NCI-H1417 (cell line): Measurements from ENCODE around the gene MAN2A1.

Source experiments
- DNase-seq, 3 experiments: peaks; one replicate each; lab custom pipeline; 2025; lab: John Stamatoyannopoulos, UW

The MAN2A1 gene

DNA sequence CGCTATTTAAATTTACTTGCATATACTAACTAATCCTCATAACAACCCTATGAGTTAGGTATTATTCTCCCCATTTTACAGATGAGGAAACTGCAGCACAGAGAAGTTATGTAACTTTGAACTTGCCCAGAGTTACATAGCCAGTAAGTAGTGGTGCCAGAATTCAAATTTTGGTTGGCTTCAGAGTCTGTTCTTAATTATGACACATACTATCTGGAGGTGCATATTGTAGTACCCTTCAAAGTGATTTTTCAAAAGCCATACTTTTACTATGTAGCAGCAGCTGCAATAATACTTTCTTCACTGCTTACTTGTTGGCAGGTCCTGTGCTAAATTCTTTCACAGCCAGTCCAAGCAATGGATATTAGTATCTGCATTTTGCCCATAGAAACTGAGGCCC is 16.4 kb downstream of the MAN2A1 start:
- DNase-seq: no peak

DNA sequence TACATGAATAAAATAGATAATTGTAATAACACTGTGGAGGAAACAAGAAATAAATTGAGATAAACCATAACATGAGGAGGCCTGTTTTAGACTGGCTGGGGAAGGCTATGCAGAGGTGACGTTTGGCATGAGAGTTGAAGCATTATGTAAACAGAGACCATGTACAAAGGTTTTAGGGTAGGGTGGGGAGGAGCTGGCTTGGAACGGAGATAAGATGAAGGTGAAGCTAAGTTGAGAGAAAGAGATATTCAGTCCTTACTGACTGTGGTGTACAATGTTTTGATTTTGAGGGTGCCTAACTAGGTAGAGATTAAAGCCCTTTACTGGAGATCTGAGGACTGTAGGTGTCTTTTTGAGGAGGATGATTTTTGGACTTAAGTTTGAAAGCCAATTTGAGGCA is 17.8 kb downstream of the MAN2A1 start:
- no peak for DNase-seq

DNA sequence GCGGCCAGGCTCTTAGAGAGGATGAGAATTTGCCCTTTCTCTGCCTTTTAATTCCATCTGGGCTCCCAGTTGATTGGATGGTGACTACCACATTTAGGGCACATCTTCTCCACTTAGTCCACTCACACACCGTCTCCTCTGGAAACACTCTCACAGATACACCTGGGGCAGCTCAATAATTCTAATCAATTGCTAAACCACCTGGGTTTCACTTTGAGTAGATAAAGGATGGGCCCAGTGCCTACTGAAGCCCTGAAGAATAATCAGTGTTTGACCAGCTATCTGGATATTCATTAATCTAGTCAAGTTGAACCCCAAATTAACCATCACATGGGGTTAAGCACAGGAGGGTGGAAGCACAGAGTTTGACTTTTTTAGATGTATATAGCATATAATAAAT is 19.1 kb downstream of the MAN2A1 start:
- DNase-seq: no peak

DNA sequence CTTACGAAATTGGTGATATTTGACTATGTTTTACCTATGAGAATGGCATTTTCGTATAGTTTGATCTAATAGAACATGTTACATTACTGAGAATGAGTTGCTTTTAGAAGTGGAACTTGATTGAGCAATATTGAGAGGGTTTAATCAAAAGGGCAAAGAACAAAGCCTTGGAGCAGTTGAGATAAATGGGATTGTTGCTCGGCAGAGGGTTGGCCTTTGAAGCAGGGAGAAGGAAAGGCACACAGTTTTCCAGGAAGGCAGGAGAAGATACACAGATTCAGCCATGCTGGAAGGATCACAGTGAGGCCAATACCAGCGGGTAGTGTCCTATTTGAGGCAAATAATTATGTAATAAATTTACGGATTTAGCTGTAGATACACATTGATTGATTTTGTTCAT is 19.5 kb downstream of the MAN2A1 start:
- no peak for DNase-seq

DNA sequence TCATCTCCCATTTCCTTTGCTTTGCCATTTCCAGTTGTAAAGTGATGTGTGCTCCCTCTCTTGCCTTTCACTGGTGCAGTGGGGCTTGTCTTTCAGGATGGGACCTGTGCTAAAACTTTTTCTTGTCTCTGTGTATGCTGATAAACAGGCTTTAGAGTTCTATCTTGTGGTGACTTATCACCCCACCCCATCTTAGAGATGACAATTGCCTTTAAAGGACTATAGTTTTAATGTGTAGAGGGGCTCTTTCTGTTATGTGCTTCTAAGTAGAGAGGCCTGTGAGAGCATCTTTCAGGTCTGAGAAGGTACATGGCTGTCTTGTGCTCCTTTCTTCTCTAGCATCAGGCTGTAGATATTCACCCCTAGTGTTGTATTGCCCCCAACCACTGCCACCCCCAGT is 21.9 kb downstream of the MAN2A1 start:
- DNase-seq: no peak

DNA sequence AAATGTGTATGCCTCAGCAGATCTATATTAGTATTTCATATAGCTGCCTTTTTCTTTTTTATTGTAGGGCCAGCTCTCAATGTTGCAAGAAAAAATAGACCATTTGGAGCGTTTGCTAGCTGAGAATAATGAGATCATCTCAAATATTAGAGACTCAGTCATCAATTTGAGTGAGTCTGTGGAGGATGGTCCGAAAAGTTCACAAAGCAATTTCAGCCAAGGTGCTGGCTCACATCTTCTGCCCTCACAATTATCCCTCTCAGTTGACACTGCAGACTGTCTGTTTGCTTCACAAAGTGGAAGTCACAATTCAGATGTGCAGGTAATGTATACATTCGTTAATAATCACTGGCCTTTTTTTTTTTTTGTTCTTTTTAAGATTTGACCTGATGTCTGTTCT is 23.7 kb downstream of the MAN2A1 start:
- DNase-seq: no peak

DNA sequence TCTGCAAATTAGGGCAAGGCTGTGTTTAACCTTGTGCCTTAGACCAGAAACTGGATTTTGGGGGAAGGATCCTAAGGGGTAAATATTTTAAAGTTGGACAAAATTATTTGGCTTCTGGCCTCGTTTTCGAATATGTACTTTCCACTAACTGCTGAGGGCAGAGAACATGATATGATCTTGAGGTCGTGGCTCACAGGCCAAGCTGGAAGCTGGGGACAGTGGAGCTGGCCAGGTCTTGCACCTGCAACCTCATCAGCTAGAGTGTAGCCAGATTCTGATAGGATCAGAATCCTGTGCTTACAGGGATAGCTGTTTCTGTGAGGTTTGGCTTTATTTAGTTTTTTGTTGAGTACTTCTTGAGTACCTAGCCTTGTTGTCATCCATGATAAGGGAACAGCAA is 24.9 kb downstream of the MAN2A1 start:
- DNase-seq: no peak

DNA sequence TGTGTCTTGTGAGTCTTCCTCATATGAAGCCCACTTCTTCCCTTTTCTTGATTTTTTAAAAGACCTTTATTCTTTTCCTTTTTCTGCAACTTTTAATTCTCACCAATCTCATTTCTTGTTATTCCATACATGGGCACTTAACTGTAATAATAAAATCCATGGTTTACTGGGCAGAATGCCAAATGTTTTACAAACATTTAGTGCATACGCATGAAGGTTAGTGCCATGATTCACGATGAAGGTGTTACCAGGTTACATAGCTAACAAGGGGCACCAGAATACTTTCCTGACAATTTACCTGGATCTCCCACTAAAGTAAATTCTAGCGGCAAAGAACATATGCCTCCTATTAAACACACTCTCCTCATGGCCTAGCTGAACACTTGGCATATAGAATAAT is 28.5 kb downstream of the MAN2A1 start:
- peak in 1 of 3 experiments; percentile 62 for DNase-seq

DNA sequence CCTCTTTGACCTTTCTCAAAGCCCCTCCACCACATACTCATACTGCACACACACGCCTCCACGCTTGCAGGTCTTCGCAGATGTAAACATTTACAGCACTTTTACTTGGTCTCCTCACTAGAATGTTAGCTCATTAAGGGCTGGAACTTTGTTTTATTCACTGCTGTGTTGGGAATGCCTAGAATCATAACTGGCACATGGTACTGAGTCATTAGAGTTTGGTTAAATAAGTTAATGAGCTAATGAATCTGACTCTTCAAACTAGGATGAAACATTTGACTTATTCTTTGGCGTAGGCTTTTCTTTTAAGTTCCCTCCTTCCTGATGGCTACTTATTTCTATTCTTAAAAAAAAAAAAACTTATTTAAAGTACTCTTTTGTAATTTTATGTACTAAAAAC is 28.9 kb downstream of the MAN2A1 start:
- DNase-seq: no peak

DNA sequence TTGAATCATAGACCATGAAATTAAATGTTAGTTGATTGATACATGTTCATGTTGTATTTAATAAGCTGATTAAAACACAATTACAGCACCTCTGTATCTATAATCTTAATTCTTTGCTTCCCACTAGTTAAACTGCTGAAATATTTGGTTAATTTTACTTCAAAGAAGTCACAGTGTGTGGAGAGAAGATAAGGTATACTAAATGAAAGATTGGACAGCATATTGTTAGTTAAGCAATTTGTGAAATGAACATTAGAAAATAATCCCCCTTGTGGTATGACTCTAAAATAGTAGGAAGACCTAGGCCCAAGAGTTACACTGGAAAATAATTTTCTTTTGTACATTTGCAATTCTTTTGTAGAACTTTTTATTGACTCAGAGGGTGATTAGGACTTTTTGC is 30.3 kb downstream of the MAN2A1 start:
- no peak for DNase-seq

DNA sequence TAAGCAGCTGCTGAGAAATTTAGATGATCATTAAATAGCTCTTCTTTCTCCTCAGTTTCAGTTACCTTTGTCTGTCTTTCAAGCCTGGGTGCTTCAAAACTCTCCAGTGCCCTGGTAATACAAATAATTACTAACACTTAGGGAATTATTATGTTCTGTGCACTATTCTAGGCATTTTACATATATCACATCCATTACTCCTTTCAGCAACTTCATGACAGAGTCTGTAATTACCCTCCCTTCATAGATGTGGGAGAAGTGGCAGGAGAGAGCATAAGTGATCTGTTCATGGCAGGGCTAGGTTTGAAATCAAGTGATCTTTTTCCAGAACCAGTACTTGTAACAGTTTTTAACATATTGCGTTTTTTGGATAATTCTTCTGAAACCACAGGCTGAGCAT is 32.0 kb downstream of the MAN2A1 start:
- DNase-seq: peak in 2 of 3 experiments; percentile 20 to 84

DNA sequence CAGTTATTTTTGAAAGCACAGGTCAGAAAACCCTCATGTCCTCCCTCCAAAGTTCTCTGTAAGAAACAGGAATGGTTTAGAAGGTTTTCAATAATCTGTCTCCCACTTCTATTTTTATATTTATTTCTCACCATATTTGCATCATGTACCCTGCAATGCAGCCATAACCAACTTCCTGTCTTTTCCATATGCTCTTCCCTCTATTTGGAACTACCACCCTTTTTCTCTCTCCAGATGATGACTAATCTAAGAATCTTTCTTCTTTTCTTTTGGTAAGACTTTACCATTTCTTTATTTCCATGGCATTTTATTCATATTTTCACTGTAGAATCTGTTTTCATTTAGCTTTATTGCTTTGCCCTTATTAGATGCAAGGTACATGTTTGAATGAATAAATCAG is 33.9 kb downstream of the MAN2A1 start:
- DNase-seq: no peak

DNA sequence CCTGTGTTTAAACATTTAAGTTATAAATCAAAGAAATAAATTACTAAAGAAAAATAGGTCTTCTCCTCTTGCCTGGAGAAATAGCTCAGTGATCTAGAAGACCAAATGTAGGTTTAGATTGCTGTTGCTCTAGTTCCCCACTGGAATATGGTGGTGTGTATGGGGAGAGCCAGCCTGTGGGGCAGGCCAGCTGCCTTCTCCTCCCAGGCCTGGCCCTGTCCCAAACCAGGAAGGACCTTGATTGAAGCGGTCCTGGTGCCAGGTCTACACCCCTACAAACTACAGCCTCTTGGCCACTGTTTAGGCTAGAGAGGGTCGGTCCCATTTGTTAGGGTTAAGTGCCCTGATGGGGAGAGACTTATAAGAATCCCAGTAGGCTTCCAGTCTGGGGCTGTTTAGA is 35.4 kb downstream of the MAN2A1 start:
- DNase-seq: no peak

DNA sequence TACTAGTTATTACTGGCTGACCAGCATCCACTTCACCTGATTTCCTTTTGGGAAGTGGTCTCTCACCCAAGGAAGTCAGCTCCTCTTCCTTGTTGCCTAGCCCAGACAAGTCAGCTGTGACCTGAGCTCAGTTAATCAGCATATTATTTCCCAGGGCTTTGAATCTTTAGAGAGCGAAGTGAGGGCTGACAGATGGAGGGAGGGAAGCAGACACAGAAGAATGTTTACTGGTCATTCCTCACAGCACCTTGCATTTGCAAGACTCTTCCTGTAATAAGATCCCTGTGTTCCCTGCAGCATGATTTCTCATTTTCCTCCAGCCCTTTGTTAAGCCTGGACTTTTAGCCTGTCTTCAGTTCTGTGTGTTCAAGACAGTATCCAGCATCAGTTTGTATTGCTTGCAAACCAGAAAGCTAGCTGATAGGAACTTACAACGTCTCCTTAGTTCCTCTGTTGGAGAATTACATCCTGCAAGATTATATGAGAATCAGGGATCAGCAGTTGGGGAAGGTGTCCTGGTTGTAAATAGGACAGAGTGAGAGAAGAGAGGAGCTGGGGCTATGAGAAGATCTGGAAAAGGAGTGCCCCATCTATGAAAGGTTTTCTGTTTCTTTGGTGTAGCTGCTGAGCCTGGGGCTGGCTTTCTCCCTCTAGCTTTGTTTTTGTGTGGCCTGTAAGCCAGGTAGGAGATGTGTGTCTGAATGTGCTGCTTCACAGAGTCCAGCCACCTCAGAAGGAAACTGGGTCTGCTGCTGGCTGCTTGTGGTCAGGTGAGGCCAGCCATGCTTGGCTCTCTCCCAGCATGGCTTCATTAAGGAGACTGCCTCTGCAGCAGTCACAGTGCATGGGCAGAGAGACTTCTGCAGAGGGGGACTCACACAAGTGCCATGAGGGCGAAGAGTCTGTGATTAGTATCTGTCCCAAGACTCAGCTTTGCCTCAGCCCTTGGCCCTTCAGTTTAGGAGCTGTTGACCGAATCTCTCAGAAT is 50.3 kb downstream of the MAN2A1 start:
- DNase-seq: no peak

DNA sequence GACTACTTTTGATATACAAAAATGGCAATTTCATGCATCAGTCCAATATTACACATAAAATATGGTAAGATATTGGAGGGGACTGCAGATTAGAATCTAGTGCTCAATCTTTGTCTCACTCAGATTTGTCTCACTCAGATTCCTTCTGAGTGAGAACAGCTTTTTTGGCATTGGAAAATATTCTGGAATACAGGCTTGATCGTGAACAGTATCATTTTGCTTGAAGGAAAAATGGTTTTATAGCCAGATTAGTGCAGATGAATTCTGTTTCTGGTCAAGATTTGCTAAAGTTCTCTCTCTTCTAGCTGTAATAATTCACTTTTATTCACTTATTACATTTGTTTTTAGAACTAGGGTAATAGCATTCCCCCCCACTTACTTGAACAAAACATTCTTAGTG is 51.2 kb downstream of the MAN2A1 start:
- no peak for DNase-seq

DNA sequence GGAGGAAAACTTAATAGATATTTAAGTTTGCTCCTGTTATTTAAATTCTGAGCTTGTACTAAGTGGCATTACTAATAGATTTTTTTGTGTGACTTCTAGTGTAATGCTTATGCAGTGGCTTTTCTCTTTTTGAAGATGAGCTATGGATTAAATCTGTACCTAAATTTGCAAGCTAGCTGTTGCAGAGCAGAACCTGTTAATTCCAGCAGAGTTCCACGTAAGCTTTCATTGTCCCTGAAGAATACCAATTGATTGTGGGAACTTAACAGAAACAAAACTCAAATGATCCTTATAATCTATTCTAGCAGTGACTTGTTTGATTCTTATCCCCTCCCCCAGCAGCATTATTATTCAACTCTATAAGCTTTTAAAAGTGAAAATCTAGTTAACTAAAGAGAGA is 51.7 kb downstream of the MAN2A1 start:
- DNase-seq: no peak

DNA sequence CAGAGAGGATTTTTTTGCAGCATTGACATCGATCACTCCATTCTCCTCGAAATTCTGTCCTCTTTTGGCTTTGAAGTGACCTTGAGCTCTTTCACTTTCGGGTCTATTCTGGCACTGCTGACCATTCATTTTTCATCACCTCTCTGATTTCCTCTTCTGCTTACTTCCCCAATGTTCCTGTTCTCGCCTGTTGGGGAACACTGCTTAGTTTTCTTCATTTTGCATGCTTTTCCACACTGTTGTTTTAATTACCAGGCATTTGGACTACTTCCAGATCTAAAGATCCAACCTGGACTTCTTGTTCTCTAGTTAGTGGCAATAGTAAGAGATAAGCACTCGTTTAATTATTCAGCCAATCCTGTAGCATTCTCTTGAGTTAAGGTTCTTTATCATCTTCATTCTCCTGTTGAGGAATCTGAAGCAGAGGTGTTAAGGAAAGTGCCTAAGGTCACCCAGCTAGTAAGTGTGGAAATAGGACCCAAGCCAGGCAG is 53.4 kb downstream of the MAN2A1 start:
- no peak for DNase-seq

DNA sequence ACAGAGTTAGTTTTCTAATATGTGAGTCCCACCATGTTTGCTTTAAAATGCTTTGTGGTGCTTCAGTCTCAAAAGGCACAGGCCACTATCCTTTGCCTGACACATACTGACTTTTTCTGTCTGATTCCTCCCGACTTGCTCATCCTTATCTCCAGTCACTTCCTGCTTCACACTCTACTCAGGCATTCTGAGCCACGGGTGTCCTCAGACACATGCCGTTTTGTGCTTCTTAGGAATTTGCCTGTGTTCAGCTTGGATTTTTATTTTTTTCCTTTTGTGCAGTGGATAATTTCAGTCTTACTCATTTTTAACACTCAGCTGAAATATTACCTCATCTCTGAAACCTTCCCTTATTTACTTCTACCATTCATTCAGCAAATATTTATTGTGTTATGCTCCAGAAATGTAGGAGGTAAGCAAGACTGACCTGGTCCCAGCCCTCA is 54.1 kb downstream of the MAN2A1 start:
- DNase-seq: no peak

DNA sequence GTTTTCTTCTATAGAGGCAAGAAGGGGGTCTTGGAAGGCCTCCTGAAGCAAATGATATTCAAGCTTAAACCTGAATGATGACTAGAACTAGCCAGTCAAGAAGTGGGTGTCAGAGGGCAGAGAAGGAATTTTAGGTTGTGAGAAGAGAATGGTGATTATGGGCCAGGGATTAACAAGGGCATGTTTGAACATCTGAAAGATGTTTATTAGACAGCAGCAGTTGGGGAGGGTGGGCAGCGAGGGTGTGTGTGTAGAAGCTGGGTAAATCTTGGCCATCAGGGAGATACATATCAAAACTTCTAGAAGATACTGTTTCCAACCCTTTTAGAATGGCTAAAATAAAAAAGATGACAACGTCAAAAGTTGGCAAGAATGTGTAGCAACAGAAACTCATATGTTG is 54.5 kb downstream of the MAN2A1 start:
- DNase-seq: no peak

DNA sequence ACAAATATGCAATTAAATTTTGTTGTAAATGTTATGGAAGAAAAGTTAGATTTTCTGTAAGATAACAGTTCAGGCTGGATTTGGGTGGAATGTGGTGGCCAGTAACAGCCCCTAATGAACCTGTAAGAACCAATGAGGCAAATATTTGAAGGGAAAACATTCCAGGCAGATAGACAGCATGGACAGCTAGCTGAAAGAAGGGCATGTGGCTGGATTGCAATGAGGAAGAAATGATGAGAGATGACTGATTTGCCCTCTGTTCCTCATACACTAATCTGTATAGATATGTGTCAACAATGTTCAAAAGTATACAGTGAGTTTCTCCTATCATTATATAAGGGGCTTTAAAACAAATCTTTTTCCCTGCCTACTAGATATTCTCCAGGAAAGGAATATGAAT is 58.8 kb downstream of the MAN2A1 start:
- no peak for DNase-seq

DNA sequence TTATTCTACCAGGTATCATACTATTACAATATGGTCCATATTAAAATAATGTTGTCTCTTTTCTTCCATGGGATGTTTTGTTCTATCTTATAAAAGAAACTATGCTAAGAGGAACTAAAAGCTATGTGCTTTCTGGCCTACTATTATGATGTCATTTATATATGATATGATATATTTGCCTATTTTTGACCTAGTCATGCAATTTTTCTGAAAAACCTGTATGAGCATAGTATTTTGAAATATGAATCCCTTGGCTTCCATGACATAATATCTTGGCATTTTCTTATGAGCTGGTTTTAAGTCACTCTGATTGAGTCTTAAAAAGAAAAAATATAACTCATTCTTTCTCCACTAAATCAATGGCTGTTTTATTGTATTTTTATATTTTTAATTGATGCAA is 60.7 kb downstream of the MAN2A1 start:
- no peak for DNase-seq

DNA sequence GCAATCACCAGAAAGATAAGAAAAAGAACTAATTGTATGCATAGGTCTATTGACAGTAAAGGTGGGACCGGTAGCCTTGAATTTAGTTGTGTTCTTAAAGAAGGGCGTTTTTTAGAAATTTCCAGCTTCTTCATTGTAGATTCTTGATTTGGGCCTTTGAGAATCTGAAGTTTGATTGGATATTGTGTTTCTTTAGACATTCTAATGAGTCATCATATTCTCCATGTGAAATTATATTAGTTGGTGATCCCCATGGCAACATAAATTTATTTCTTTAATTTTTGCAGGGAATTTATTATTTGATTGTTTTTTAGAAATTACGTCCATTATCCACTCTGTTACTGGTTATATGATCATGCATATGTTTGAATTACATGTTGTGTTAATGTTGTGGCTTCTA is 63.6 kb downstream of the MAN2A1 start:
- DNase-seq: no peak

DNA sequence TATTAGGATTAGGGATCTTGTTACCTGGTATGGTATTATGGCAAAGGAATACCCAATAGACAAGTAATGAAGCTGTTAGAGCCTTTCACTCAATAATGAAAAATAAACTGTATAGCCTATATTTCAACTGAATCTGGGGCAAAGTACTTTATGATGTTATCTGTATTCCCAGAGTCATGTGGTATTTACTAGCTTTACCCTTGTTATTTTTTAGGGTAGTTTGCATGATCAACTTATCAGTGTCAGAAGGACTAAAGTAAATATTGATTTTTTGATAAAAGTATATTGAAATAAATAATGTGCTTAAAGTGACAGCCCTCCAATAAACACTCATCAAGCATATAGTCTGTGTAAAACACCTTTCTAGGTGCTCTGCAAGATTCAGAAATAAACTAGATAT is 64.6 kb downstream of the MAN2A1 start:
- DNase-seq: no peak

DNA sequence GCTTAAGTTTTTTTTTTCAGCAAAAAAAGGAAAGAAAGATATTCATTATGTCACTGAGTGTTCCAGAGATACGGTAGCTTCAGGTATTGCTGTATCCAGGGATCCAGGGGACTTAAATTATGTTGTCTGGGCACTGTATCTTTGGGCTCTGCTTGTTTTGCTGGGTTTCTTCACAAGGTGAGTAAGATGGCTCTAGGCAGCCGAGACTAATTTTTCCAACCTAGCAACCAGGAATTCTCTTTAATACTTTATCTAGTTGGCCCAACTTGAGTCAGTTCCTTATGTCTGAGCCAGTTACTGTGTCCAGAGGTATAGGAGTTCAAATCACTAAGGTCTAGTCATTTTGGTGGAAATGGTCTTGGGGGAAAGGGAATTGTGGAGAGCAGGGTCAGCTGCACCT is 66.0 kb downstream of the MAN2A1 start:
- no peak for DNase-seq
